HG03378 (cell line): ENCODE measurements around the gene KDM2B.
"Not testable (repeated sequence)": the region's sequence is repeated elsewhere in the genome, so short reads cannot be mapped to it uniquely, and the experiment has no call there.

Experiments
- ATAC-seq: cut with Tn5 transposase; IDR thresholded peaks from one replicate; pipeline ENCODE4 v1.9.1; 2021; ENCODE audit warnings: mild to moderate bottlenecking, moderate library complexity; ENCODE audit not compliant: unreplicated experiment

KDM2B gene

DNA sequence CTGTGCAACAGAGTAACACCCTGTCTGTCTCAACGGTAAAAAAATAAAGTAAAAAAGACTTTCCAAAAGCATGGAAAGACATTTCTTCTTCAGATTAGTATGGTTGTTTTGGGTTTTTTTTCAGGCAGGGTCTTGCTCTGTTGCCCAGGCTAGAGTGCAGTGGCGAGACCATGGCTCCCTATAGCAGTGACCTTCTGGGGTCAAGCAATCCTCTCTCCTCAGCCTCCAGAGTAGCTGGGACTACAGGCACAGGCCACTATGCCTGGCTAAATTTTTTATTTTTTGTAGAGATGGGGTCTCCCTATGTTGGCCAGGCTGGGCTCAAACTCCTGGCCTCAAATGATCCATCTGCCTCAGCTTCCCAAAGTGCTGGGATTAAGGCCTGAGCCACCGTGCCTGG lies 72.8 kb downstream of the KDM2B start:
- ATAC-seq = no peak

DNA sequence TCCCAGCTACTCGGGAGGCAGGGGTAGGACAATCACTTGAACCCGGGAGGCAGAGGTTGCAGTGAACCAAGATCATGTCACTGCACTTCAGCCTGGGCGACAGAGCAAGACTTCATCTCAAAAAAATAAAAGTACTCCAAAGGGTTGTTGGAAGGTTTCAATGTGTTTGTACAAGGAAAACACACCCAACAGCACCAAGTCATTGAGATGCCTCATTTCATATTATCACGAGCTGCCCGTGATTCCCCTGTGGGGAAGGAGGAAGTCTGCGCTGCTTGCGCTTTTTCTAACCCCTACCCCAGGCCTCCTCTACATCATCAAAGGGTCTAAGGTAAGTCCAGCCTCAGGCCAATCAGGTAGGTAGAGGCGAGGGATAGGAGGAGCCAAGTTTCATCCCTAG lies 73.6 kb downstream of the KDM2B start:
- no peak for ATAC-seq

DNA sequence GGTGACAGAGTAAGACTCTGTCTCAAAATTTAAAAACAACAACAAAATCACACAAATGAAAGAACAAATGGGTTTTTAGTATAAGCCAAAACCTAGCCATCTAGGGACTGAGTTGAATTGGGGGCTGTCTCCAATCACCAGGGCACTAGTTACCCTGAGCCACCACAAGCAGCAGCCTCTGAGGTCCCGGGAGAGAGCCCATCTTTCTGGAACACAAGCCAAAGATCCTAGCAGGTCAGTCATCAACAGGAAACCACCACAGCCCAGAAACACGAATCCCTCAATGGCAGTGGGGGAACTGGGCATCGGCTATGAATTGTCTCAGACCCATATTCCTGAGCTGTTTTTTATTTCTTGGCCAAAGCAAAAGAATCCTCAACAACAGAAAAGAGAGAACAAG lies 75.3 kb downstream of the KDM2B start:
- no peak for ATAC-seq

DNA sequence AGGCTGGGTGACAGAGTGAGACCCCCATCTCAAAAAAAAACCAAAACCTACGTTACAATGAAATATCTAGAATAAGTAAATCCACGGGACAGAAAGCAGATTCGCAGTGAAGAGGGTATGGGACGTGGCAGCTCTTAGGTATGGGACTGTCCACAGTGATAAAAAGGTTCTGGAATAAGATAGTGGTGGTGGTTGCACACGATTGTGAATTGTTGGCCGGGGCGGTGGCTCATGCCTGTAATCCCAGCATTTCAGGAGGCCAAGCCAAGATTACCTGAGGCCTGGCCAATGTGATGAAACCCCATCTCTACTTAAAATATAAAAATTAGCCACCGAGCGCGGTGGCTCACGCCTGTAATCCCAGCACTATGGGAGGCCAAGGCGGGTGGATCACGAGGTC lies 76.3 kb downstream of the KDM2B start:
- ATAC-seq = no peak

DNA sequence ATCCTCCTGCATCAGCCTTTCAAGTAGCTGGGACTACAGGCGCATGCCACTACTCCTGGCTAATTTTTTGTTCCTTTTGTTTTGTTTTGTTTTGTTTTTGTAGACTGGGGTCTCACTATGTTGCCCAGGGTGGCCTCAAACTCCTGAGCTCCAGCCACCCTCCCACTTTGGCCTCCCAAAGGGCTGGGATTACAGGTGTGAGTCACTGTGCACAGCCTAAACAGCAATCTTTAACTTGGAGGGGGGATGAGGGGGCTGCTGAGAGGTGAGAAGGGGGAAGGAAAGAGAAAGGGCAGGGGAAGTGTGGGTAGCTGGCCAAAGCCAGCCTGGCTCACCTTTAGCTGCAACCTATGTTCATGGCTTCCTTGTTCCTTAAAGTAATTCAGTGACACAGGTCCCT lies 77.4 kb downstream of the KDM2B start:
- no peak for ATAC-seq

DNA sequence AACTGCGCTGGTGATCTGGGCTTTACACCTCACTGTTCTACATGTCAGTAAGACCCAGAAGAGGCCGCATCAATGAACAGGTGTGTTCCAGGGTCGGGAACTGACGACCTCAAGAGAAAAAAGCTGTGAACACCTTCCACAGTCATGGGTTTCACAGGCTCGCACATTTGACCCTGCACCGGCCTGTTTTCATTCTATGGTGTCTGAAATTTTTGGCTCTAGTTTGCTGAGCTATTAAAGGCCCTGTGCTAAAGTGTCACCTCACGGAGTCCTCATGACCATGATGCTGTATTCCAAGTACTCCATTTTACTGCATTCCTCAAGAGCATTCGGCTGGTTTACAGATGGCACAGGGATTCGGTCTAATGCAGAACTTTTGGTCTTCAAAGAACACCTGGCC lies 78.9 kb downstream of the KDM2B start:
- ATAC-seq = no peak

DNA sequence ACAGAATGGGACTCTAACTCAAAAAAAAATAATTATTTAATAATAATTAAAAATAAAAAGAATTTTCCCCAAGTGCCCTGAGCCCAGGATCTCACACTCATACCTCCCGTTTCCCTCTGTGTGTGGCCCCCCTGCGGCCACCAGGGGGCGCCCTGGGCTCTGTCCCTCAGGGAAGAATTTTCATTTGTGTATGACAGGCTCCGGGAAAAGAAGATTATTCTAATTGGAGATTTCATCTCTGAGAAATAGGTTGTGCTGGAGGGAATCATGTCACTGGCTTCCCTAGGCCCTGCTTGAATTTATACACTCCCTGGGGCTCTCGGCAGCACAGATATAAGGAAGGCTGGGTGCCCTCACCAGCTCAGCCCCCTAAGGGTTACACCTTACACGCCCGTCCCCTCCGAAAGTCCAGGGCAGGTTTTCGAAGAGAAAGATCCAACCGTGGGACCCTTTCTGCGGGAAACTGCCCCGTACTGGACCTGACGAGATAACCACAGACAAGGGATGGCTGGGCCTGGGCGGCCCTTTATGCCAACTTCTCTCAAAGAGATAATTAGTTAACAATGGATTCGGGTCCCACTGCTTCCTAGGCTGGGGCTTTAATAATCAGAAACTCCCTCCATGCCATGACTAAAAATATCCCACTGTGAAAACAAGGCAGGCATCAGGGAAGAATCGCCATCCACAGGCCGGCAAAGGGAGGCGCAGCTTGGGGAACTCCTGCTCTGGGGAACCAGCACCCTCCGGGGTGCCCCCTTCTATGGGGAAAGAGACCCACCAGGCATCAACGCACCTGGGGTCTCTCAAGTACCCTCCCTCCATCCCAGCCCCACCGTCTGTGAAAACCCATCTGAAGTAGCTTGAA lies 80.7 kb downstream of the KDM2B start:
- ATAC-seq = no peak

DNA sequence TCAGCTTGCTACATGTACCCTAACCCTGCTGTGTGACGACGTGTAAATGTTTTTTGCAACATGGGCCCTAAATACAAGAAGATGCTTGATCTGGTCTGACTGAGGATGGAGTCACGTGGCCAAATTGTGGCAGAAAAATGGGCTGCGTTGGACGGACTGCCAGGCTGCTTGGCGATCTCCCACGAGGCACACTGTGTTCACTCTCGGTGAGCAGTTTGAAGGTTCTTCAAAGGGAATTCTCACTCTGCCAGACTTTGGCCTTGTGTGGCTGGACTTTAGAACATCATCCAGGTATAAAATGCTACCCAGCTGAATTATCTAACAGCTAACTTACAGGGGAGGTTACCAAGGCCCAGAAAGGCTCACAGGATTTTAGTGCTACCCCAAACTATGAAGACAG lies 85.1 kb downstream of the KDM2B start:
- ATAC-seq = no peak

DNA sequence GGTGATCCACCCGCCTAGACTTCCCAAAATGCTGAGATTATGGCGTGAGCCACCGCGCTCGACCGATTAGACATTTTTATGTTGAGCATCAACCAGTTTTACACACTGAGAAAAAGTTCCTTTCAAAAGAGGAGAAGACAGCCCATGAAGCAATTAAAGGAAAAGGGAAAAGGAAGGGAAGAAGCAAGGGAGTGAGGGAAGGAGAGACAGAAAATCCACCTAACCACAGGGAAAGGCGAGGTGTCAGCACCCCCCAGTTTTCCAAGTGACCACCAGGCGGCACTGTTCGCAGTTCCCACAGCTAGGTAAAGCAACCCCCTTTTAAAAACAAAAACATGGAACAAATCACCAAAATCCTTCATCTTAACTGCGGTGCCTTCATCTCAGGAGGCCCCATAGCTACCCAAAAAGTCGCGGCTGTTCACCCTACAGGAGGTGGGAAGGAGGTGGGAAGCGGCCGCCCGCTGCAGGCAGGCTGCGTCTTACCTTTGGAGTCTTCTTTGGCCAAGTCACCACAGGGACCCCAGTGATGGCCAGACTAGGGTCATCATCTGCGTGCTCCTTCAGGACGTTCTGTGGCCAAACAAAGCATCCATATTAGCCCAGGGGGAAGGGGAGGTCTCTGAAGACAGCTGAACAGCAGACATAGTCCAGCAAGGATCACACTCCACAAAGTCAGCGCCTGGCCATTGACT lies 86.6 kb downstream of the KDM2B start:
- no peak for ATAC-seq

DNA sequence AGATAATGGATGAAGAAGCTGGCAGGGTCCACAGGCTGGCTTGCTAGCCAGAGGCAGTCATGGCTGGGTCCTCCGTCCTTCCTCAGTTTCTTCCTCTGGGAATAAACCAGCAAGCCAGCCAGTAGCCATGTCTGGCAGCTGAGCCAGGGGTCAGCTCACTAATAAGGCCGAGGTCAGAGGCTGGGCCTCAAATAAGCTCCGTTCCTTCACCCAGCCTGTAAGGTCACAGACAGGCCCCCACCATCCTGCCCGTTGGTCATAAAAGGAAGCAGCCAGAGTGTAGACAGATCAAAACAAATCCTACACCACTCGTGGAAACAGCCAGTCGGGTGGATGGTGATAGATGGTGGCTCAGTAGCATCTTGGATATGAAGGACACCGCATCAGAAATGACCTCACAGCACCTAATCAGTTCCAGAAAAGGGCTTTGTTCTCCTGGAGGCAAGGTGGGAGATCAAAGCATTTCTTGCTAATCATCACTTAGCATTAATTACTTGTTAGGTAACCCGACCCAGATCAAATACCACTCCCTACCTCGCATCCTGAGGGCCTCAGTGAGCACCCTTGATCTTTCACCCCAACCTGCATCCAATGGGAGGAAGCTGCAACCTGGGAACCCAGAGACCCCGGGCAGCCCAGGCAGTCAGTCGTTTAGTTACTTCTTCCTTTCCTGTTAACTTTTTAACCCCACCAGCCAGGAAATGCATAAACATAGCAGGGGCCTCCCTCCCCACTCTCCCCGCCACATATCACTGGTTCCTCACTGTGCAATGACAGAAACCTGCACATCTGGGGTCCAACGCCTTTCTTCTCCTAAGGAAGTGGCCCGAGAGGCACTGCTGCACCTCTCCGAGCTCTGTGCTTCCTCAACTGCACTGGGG lies 90.2 kb downstream of the KDM2B start:
- ATAC-seq = no peak

DNA sequence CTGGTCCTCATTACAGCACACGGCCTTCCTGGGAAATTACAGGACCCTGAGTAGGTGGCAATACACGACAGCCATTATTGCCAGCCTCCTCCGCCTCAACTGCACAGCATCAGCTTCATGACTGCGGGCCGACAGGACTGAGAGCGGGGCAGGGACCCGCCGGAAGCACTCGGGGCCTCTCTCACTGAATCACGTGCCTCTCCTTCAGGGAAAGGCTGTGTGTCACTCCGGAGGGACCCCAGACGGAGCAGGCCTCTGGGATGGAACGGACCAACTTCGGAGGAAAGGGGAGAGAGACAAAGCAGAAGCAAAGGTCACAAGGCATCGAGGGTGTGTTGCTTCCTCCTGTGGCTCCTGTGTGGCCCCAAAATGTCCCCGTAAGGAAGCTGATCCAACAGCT lies 90.9 kb downstream of the KDM2B start:
- no peak for ATAC-seq

DNA sequence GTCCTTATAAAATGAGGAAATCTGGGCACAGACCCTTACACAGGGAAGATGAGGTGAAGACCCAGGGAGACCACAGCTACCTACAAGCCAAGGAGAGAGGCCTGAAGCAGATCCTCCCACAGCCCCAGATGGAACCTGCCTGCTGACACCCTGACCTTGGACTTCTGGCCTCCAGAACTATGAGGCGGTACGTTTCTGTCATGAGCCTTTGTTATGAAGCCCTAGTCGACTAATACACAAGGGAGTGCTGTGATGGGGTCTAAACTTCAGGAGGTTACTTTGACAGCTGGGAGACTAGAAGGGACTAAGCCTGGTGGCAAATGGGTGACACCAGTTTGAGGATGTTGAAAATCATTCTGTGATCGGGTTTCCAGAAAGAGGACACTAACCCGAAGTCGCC lies 95.9 kb downstream of the KDM2B start:
- ATAC-seq = no peak

DNA sequence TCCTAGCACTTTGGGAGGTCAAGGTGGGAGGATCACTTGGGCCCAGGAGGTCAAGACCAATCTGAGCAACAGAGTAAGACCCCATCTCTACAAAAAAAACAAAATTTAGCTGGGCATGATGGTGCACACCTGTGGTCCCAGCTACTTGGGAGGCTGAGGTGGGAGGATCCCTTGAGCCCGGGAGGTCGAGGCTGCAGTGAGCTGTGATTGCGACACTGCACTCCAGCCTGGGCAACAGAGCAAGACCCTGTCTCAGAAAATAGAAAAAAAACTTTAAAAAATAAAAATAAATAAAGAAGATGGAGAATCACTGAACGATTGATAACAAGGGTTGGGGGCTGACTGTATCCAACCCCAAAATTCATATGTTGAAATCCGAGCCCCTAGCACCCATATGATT lies 96.3 kb downstream of the KDM2B start:
- not testable (repeated sequence) for ATAC-seq

DNA sequence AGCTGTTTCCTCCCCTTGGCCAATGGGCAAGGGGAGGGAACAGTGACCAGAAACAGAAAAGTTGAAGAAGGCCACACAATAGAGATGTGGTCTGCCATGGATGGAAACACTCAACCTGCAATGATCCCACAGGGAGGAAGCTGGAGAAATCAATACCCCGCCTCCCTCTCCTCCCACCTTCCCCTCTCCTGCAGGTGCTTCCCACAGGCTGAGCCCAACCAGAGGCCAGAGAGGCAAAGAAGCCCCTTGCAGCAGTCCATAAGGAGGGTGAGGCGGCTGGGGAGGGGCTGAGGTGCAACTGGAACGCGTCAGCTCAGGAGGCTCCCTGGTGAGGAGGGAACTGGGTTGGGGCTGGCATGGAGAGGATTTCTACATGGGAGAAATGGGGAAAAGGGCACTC lies 96.9 kb downstream of the KDM2B start:
- no peak for ATAC-seq

DNA sequence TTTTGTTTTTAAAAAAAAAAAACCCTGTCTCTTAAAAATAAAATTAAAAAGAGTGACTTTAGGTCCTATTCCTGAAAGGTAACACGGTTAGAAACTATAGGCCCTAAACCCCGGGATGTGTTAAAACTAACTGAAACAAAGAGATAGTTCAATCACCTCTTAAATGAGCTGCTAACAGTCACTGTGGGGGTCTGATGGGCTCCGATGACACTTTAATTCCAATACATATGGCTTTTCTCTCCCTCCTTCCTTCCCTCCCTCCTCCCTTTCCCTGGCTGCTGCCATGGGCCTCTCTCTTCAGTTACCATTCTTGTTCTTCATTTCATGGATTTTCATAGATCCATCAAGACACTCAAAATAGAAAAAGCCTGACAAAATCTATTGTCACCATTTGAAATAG lies 104.3 kb downstream of the KDM2B start:
- ATAC-seq = no peak

DNA sequence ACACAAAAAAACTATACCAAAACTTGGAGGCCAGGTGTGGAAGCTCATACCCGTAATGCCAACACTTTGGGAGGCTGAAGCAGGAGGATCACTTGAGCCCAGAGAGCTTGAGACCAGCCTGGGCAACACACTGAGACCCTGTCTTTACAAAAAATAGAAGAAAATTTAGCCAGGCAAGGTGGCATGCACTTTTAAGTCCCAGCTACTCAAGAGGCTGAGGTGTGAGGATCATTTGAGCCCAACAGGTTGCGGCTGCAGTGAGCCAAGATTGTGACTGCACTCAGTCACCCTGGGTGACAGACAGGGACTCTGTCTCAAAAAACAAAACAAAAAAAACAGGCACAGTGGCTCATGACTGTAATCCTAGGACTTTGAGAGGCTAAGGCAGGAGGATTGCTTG lies 105.5 kb downstream of the KDM2B start:
- no peak for ATAC-seq

DNA sequence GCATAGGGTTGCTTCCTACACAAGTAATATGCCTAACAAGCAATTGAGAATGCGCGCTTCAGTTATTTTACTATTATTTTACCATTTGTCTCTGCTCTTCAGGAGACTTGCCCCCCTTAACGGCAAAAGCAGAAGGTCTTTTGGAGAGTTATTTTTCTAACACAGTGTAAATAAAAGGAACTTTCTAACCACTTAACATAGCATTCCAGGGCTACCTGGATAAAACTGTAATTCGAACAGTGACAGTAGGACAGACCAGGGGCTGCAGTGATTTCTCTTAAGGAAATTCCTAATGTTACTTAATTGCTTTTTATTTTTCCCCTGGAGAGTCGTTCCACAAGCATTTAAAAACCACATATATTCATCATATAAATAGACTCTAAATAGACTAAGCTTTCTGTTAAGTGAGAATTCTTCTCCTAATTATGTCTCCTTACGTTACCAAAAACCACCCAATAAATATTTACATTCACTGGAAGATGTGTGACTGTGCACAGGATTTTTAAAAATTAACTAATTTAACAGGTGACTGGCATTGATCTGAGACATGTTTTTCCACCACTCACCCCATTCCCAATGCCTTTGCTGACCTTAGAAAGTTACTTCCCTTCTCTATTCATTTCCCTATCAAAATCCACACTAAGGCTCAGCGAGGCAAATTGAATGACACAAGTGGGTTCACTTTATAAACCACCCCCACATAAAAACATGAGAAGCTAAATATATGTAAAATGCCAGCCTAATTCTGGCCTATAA lies 108.5 kb downstream of the KDM2B start:
- no peak for ATAC-seq

DNA sequence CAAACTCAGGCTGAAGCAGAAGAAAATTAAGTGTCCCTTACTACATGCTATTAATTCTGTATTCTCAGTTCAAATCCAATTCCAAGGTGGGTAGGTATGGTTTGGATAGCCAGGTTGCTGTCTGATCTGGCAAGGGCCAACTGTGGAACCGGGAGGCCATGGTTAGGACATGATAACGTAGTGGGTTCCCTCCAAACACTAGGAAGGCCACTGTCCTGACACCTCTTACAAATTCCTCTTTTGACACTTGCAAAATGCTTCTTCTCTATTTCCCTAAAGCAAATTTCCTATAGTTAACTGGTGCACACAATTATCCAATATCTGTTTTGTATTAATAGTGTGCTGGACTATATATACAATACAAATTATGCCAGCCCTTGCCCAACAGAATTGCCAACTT lies 110.1 kb downstream of the KDM2B start:
- ATAC-seq = no peak

DNA sequence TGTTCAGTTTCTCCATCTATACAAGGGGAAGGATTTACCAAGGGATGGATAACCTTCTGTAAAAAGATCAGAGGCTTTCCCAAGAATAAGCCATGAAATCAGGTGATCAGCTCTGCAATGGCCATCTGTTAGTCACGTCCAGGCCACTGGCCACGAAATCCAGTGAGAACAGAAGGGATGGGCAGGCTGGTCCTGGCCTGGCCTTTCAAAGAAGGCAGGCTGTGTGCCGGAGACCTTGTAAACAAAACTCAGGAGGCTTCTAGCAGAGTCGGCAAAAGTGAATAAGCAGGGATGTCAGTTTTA lies 112.4 kb downstream of the KDM2B start:
- ATAC-seq = no peak

DNA sequence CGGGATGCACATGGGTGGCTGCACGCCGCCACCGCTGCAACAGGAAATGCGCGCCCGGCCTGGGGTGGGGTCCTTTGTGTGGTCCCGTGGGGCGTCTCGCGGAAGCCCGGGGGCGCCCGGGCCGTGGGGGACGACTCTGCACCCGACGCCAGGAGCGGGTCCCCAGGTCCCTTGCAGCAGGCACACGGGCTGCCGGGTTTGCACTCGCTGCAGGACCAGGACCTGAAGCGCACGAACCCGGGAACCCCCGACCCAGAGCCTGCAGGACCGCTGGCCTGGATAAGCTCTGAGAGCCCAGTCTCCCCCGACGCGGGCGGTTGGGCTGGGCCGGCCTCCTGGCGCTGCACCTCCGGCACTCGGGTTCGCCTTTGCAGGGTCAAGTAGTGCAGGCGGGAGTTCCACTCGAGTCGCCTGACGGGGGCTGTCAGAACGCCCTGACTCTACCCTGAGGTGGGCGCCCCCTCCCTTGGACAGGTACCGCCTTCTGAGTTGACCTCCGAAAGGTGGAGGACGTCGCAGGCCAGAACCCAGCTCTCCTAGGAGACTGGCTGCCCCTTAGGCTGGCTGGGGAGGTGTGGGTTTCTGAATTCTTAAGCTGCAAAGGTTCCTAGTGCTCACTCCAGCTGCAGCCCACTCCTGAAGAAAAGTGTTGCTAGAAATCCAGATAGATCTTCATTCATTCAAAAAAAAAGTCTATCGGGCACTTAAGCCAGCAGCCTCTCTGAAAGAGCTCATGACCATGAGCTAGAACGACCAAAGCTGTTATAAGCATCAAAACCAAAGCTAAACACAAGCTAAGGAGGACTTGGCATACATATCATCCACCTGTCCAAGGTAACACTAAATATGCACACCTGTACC lies 113.0 kb downstream of the KDM2B start:
- peak; percentile 15 for ATAC-seq
